NAMALWA (cell line): ENCODE measurements around the gene PYGM.

Experiments
- DNase-seq: peaks from one replicate; pipeline ENCODE4 v3.0.0-alpha.2; 2015; ENCODE audit warnings: low spot score

PYGM gene

GRCh38 chr11:64791781-64792291 lies 32.1 kb upstream of the PYGM start:
- no peak for DNase-seq

- DNase-seq: no peak
Measured at GRCh38 chr11:64790205-64791095, 30.7 kb upstream of the PYGM start.

- DNase-seq: no peak
Measured at GRCh38 chr11:64789331-64790204, 29.8 kb upstream of the PYGM start.

DNA sequence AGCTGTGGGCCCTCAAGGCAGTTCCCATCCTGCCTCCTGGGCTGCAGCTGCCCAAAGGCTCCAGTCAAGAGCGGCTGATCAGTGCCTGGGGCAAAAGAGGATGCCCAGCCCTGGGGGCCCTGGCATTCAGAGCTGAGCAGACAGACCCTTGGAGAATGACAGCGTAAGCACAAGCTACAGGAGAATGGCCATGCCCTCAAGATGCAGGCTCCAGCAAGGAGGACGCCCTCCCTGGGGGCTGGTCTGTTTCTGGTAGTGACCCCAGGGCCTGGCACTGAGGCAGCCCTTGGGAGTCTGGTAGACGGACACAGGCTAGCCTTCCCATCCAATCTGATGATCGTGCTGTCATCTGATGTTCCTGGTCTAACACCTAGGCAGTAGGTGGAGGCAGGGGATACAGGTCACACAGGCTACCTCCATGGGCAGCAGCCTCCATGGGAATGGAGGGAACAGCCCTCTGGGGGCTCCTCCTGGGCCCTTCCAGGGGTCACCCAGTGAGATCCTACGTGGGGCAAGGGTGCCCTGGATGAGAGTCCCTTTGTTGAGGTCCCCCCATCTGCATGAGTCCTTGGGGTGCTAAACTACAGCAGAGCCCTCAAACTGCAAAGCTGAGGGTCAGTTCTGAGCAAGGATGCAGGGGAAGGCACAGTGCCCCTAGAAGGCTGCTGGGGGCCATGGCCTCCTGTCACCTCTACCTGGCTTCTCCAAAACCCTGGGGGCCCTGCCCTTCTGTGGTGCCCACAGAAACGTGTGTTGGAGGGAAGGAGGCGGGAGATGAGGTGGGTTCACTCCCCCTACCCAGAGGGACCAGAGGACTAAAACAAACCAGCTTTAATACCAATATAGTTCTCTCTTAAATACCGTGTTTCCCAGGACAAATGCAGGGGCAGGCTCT lies 28.8 kb upstream of the PYGM start:
- no peak for DNase-seq

GRCh38 chr11:64787526-64788320 lies 27.9 kb upstream of the PYGM start:
- peak; percentile 71 for DNase-seq

GRCh38 chr11:64786308-64786707 lies 26.5 kb upstream of the PYGM start:
- DNase-seq: no peak

- DNase-seq: no peak
Measured at GRCh38 chr11:64784813-64785581, 25.2 kb upstream of the PYGM start.

DNA sequence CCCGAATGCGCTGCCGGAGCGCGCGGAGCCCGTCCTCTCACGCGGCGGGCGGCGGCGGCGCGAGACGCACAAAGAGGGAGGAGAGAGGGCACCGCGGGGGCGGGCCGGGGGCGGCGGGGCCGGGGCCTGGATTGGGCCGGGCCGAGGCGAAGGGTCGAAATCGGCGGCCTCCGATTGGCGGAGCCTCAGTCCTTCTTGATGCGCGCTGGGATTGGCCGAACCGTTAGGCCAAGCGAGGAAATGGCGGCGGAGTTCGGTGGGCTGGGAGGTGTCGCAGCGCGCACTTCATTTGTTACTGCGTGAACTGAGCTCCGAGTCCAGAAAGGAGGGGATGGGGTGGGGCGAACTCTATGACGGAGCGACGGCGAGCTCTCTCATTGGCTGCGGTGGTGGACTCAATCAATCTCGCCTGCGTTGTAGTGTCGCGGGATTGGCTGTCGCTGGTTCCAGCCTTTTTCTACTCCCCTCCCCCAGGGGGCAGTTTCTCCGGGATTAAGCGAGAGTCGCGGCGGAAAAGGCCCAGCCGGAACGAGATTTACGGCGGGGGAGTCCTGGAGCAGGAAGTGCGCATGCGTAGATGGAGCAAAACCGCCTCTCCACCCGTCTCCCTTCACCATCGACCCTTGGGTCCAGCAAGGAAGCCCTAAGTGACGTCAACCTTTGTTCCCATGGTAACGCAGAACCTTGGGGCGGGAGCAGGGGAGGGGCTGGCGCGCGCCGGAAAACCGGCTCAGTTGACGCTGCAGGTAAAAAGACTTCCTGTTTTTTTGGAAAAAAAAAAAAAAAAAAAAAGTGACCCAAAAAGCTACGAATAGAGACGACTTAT lies 18.9 kb upstream of the PYGM start, which contains the start of gene SF1:
SF1 (minus strand) TSS at position 70 of the 826 bp plus-strand sequence. CDS start 150 bp downstream, outside the sequence.
- peak; percentile 100 for DNase-seq

- DNase-seq: no peak
Measured at GRCh38 chr11:64778223-64778472, 18.4 kb upstream of the PYGM start.

DNA sequence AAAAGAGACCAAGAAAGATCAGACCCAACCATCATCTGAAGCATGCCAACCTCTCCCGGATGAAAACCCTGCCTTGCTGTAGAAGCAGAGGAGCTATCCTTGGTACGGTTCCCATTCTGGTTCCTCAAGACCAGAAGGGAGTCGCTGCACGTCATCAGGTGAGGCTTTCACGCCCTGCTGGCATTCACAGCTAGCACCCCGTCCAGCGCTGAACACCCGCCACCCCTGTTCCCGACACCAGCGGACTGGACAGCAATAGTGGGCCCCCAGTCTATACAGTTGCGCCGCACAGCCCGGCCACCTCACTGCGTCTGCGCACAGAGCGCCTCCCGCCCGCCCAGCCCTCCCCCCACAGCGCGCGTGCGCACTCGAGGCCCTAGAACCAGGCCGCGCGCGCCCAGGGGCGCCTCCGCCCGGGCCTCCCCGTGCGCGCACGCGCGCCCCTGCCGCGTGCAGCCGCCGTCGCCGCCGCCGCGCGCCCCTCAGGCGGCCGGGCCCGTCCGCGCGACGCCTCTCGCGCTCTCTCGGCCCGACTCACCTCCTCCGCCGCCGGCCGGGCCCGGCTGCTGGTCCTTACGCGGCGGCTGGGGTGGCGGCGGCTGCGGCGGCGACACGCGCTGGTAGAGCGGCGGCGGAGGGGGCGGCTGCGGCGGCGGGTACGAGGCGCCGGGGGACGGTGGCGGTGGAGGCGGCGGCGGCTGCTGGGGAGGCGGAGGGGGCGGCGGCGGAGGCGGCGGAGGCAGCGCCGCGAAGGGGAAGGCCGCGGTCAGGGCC lies 17.9 kb upstream of the PYGM start:
- peak; percentile 84 for DNase-seq

DNA sequence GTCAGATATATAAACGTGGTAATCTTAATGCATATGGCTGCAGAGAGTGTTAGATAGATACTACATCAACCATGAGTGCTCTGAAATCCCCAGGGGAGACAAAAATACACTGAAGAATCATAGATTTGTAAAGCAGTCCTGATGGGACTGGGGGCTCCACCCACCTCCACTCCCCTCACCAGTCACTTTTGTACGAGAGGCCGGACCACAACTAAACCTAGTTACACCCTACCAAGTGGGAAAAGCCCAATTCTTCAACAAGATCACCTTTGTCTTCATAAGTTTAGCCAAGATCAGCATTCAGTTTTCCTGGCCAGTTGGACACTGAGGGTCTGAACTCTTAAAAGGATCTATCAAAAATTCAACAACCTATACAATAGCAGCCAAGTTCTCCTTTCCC lies 17.1 kb upstream of the PYGM start:
- no peak for DNase-seq

GRCh38 chr11:64776425-64776824 lies 16.7 kb upstream of the PYGM start:
- no peak for DNase-seq

GRCh38 chr11:64774144-64774543 lies 14.4 kb upstream of the PYGM start:
- no peak for DNase-seq

GRCh38 chr11:64772303-64773018 lies 12.7 kb upstream of the PYGM start:
- peak; percentile 76 for DNase-seq

DNA sequence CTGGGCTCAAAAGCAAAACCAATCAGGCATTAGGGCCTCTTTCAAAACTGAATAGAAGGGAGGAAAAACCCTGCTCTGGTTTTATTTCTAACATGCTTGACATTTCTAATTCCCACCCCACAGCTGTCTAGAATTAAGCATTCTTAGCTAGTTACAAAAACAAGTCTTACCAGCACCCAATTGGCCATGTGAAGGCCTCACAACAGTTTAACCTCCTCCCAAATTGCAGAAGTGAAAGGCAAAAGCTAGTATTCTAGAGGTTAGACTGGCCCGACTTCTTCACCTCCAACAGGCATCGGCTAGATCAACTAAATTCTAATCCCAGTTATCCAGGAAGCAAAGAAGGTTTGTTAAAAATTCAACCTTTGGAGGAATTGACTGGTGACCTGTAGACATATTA lies 12.1 kb upstream of the PYGM start:
- DNase-seq: peak; percentile 77

DNA sequence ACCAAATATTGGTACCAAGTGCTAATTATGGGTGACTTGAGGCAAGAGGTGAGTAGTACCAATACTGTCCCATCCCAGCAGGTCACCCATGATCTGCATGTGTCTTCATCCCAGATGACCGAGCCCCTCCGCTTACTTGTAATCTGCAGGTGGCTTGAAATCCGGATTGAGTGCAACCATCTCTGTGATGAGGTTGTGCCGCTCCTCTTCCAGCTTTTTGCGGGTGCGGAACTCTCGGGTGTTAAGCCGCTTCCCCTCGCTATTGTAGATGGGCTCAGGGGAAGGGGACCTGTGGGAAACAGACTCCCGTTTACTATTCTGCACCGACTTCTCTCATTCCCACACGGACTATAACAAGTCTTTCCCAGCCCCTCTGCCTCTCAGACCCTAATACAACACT lies 10.3 kb upstream of the PYGM start:
- no peak for DNase-seq

GRCh38 chr11:64769283-64769682 lies 9.5 kb upstream of the PYGM start:
- no peak for DNase-seq

DNA sequence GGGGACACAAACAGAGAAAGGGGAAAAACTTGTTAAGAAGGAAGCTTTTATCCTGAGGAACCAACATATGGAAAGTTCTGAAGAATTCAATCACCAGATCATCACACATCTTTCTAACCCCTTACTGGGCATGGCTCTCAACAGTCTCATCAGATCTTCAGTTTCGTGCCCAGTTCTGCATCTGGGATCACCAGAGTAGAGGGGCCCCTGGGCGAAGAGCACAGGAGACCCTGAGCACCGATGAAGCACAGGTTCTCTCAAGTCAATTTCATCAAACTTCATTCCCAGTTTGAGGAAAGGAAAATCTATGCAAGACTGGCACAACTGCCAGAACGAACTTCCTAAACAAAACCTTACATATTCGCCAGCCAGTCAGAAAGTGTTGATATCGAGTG lies 8.5 kb upstream of the PYGM start:
- DNase-seq: no peak
